WTC11 (cell line): ENCODE data around the gene TBC1D24.

Source experiments
- CREB1 ChIP-seq: sonication (generic); formaldehyde crosslinking; IDR thresholded peaks from 2 replicates; pipeline ENCODE4 v1.8.0; 2023; ENCODE audit warnings: mild to moderate bottlenecking, missing genetic modification reagents
- ESRRA ChIP-seq: sonication (generic); formaldehyde crosslinking; IDR thresholded peaks from 2 replicates; pipeline ENCODE4 v1.8.1; 2022; ENCODE audit warnings: mild to moderate bottlenecking, missing genetic modification reagents, borderline replicate concordance
- GTF2I ChIP-seq: fragments of 250-450 bp; sonication (Bioruptor Pico); conservative IDR thresholded peaks from 2 replicates; pipeline ENCODE4 v1.4.0; 2021; ENCODE audit warnings: mild to moderate bottlenecking
- JUN ChIP-seq: sonication (generic); formaldehyde crosslinking; IDR thresholded peaks from 2 replicates; pipeline ENCODE4 v1.8.0; 2023; ENCODE audit warnings: mild to moderate bottlenecking, missing genetic modification reagents
- NR1H2 ChIP-seq: sonication (generic); formaldehyde crosslinking; IDR thresholded peaks from 2 replicates; pipeline ENCODE4 v1.9.0; 2021; ENCODE audit warnings: mild to moderate bottlenecking, moderate library complexity, missing genetic modification reagents
- TF ChIP-seq, protein P1 (sequence below): sonication (generic); formaldehyde crosslinking; IDR thresholded peaks from 2 replicates; pipeline ENCODE4 v1.8.1; 2023; ENCODE audit warnings: mild to moderate bottlenecking, missing genetic modification reagents
- TF ChIP-seq, protein P2 (sequence below): fragments of 200-600 bp; IDR thresholded peaks from 2 replicates; pipeline ENCODE4 v1.8.0; 2022; ENCODE audit warnings: antibody characterized with exemption
- TF ChIP-seq, protein P3 (sequence below): sonication (generic); formaldehyde crosslinking; IDR thresholded peaks from 2 replicates; pipeline ENCODE4 v1.8.0; 2022; ENCODE audit warnings: missing genetic modification reagents
- TF ChIP-seq, protein P4 (sequence below): sonication (generic); formaldehyde crosslinking; IDR thresholded peaks from 2 replicates; pipeline ENCODE4 v1.8.0; 2022; ENCODE audit warnings: mild to moderate bottlenecking, missing genetic modification reagents
- TF ChIP-seq, protein P5 (sequence below): fragments of 250-450 bp; sonication (Bioruptor Pico); IDR thresholded peaks from 2 replicates; pipeline ENCODE4 v1.9.0; 2021; ENCODE audit warnings: mild to moderate bottlenecking
- TF ChIP-seq, protein P6 (sequence below): sonication (generic); formaldehyde crosslinking; IDR thresholded peaks from 2 replicates; pipeline ENCODE4 v1.8.1; 2022; ENCODE audit warnings: low read depth, mild to moderate bottlenecking, moderate library complexity, missing genetic modification reagents, borderline replicate concordance
- TF ChIP-seq, protein P7 (sequence below): fragments of 250-450 bp; sonication (Bioruptor Pico); IDR thresholded peaks from 2 replicates; pipeline ENCODE4 v2.1.2; 2022; ENCODE audit warnings: mild to moderate bottlenecking, moderate library complexity
- TF ChIP-seq, protein P8 (sequence below): sonication (generic); formaldehyde crosslinking; IDR thresholded peaks from 2 replicates; pipeline ENCODE4 v1.8.1; 2023; ENCODE audit warnings: mild to moderate bottlenecking, missing genetic modification reagents
- TF ChIP-seq, protein P9 (sequence below): sonication (generic); formaldehyde crosslinking; conservative IDR thresholded peaks from 2 replicates; pipeline ENCODE4 v1.8.1; 2022; ENCODE audit warnings: mild to moderate bottlenecking, missing genetic modification reagents

DNA sequence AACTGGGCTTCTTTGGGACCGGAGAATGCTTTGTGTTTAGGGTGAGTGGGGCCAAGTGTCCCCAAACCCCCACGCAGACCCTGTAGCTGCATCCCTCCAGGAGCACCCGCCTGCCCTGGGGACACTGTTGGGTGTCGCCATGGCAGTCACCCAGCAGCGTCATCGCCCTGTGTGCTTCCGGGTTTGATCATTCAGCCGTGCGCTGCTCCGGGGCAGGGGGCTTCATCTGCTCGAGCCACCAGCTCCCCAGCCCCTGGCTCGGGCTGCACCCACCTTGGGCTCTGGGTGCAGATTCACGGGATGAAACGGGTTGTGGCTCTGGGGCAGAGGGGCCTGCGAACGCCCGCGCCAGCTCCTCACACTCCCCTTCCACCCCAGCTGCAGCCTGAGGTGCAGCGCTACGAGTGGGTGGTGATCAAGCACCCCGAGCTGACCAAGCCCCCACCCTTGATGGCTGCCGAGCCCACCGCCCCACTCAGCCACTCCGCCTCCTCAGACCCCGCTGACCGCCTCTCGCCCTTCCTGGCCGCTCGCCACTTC lies 25.0 kb downstream of the TBC1D24 start:
- TF ChIP-seq, protein P1, sequence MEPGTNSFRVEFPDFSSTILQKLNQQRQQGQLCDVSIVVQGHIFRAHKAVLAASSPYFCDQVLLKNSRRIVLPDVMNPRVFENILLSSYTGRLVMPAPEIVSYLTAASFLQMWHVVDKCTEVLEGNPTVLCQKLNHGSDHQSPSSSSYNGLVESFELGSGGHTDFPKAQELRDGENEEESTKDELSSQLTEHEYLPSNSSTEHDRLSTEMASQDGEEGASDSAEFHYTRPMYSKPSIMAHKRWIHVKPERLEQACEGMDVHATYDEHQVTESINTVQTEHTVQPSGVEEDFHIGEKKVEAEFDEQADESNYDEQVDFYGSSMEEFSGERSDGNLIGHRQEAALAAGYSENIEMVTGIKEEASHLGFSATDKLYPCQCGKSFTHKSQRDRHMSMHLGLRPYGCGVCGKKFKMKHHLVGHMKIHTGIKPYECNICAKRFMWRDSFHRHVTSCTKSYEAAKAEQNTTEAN (CRISPR knock-in tag), result no peak
- TF ChIP-seq CREB1 (CRISPR knock-in tag) (no peak), JUN (CRISPR knock-in tag) (no peak), GTF2I (CRISPR knock-in tag) (no peak), NR1H2 (no peak), ESRRA (no peak)
- TF ChIP-seq, protein P2, sequence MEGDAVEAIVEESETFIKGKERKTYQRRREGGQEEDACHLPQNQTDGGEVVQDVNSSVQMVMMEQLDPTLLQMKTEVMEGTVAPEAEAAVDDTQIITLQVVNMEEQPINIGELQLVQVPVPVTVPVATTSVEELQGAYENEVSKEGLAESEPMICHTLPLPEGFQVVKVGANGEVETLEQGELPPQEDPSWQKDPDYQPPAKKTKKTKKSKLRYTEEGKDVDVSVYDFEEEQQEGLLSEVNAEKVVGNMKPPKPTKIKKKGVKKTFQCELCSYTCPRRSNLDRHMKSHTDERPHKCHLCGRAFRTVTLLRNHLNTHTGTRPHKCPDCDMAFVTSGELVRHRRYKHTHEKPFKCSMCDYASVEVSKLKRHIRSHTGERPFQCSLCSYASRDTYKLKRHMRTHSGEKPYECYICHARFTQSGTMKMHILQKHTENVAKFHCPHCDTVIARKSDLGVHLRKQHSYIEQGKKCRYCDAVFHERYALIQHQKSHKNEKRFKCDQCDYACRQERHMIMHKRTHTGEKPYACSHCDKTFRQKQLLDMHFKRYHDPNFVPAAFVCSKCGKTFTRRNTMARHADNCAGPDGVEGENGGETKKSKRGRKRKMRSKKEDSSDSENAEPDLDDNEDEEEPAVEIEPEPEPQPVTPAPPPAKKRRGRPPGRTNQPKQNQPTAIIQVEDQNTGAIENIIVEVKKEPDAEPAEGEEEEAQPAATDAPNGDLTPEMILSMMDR, result no peak
- TF ChIP-seq, protein P3, sequence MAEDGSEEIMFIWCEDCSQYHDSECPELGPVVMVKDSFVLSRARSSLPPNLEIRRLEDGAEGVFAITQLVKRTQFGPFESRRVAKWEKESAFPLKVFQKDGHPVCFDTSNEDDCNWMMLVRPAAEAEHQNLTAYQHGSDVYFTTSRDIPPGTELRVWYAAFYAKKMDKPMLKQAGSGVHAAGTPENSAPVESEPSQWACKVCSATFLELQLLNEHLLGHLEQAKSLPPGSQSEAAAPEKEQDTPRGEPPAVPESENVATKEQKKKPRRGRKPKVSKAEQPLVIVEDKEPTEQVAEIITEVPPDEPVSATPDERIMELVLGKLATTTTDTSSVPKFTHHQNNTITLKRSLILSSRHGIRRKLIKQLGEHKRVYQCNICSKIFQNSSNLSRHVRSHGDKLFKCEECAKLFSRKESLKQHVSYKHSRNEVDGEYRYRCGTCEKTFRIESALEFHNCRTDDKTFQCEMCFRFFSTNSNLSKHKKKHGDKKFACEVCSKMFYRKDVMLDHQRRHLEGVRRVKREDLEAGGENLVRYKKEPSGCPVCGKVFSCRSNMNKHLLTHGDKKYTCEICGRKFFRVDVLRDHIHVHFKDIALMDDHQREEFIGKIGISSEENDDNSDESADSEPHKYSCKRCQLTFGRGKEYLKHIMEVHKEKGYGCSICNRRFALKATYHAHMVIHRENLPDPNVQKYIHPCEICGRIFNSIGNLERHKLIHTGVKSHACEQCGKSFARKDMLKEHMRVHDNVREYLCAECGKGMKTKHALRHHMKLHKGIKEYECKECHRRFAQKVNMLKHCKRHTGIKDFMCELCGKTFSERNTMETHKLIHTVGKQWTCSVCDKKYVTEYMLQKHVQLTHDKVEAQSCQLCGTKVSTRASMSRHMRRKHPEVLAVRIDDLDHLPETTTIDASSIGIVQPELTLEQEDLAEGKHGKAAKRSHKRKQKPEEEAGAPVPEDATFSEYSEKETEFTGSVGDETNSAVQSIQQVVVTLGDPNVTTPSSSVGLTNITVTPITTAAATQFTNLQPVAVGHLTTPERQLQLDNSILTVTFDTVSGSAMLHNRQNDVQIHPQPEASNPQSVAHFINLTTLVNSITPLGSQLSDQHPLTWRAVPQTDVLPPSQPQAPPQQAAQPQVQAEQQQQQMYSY (CRISPR knock-in tag), result no peak
- TF ChIP-seq, protein P4, sequence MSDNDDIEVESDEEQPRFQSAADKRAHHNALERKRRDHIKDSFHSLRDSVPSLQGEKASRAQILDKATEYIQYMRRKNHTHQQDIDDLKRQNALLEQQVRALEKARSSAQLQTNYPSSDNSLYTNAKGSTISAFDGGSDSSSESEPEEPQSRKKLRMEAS (CRISPR knock-in tag), result no peak
- TF ChIP-seq, protein P5, sequence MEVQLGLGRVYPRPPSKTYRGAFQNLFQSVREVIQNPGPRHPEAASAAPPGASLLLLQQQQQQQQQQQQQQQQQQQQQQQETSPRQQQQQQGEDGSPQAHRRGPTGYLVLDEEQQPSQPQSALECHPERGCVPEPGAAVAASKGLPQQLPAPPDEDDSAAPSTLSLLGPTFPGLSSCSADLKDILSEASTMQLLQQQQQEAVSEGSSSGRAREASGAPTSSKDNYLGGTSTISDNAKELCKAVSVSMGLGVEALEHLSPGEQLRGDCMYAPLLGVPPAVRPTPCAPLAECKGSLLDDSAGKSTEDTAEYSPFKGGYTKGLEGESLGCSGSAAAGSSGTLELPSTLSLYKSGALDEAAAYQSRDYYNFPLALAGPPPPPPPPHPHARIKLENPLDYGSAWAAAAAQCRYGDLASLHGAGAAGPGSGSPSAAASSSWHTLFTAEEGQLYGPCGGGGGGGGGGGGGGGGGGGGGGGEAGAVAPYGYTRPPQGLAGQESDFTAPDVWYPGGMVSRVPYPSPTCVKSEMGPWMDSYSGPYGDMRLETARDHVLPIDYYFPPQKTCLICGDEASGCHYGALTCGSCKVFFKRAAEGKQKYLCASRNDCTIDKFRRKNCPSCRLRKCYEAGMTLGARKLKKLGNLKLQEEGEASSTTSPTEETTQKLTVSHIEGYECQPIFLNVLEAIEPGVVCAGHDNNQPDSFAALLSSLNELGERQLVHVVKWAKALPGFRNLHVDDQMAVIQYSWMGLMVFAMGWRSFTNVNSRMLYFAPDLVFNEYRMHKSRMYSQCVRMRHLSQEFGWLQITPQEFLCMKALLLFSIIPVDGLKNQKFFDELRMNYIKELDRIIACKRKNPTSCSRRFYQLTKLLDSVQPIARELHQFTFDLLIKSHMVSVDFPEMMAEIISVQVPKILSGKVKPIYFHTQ (CRISPR knock-in tag), result no peak
- TF ChIP-seq, protein P6, sequence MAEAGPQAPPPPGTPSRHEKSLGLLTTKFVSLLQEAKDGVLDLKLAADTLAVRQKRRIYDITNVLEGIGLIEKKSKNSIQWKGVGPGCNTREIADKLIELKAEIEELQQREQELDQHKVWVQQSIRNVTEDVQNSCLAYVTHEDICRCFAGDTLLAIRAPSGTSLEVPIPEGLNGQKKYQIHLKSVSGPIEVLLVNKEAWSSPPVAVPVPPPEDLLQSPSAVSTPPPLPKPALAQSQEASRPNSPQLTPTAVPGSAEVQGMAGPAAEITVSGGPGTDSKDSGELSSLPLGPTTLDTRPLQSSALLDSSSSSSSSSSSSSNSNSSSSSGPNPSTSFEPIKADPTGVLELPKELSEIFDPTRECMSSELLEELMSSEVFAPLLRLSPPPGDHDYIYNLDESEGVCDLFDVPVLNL (CRISPR knock-in tag), result no peak
- TF ChIP-seq, protein P7, sequence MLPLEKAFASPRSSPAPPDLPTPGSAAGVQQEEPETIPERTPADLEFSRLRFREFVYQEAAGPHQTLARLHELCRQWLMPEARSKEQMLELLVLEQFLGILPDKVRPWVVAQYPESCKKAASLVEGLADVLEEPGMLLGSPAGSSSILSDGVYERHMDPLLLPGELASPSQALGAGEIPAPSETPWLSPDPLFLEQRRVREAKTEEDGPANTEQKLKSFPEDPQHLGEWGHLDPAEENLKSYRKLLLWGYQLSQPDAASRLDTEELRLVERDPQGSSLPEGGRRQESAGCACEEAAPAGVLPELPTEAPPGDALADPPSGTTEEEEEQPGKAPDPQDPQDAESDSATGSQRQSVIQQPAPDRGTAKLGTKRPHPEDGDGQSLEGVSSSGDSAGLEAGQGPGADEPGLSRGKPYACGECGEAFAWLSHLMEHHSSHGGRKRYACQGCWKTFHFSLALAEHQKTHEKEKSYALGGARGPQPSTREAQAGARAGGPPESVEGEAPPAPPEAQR (CRISPR knock-in tag), result no peak
- TF ChIP-seq, protein P8, sequence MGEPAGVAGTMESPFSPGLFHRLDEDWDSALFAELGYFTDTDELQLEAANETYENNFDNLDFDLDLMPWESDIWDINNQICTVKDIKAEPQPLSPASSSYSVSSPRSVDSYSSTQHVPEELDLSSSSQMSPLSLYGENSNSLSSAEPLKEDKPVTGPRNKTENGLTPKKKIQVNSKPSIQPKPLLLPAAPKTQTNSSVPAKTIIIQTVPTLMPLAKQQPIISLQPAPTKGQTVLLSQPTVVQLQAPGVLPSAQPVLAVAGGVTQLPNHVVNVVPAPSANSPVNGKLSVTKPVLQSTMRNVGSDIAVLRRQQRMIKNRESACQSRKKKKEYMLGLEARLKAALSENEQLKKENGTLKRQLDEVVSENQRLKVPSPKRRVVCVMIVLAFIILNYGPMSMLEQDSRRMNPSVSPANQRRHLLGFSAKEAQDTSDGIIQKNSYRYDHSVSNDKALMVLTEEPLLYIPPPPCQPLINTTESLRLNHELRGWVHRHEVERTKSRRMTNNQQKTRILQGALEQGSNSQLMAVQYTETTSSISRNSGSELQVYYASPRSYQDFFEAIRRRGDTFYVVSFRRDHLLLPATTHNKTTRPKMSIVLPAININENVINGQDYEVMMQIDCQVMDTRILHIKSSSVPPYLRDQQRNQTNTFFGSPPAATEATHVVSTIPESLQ (CRISPR knock-in tag), result no peak
- TF ChIP-seq, protein P9, sequence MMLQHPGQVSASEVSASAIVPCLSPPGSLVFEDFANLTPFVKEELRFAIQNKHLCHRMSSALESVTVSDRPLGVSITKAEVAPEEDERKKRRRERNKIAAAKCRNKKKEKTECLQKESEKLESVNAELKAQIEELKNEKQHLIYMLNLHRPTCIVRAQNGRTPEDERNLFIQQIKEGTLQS, result no peak
